GM12891 (cell line): ENCODE data around the gene FAM184A.
"Not testable (repeated sequence)": the region's sequence is repeated elsewhere in the genome, so short reads cannot be mapped to it uniquely, and the experiment has no call there.

ENCODE experiments used
- DNase-seq: peaks from one replicate; pipeline ENCODE4 v3.0.0; 2011; ENCODE audit warnings: low spot score; ENCODE audit not compliant: insufficient read length
- FAIRE-seq: peaks from 2 replicates; lab custom pipeline; 2011; peaks lifted over from hg19 to GRCh38; lab: Jason Lieb, UNC
- PAX5 ChIP-seq: IDR thresholded peaks from 2 replicates; pipeline ENCODE4 v1.6.1; 2011; ENCODE audit warnings: low read length, moderate library complexity, mild to moderate bottlenecking; ENCODE audit not compliant: insufficient read depth, severe bottlenecking
- POLR2A ChIP-seq: IDR thresholded peaks from 2 replicates; pipeline ENCODE4 v1.6.1; 2011; ENCODE audit warnings: low read depth, low read length, control low read depth
- POLR2AphosphoS5 ChIP-seq: IDR thresholded peaks from 2 replicates; pipeline ENCODE4 v1.6.1; 2011; ENCODE audit warnings: low read depth, low read length, control low read depth
- POU2F2 ChIP-seq: IDR thresholded peaks from 2 replicates; pipeline ENCODE4 v1.6.1; 2011; ENCODE audit warnings: low read depth, mild to moderate bottlenecking, control low read depth, low read length, moderate library complexity
- SPI1 ChIP-seq: IDR thresholded peaks from 2 replicates; pipeline ENCODE4 v1.6.1; 2011; ENCODE audit warnings: low read depth, low read length, control low read depth
- TAF1 ChIP-seq: IDR thresholded peaks from 2 replicates; pipeline ENCODE4 v1.6.1; 2011; ENCODE audit warnings: low read depth, low read length, control low read depth

The FAM184A gene

GRCh38 chr6:119022796-119023195 lies 55.7 kb downstream of the FAM184A start:
- no peak for DNase-seq
- no peak for FAIRE-seq
- TF ChIP-seq POU2F2 (no peak), TAF1 (no peak), SPI1 (no peak)

DNA sequence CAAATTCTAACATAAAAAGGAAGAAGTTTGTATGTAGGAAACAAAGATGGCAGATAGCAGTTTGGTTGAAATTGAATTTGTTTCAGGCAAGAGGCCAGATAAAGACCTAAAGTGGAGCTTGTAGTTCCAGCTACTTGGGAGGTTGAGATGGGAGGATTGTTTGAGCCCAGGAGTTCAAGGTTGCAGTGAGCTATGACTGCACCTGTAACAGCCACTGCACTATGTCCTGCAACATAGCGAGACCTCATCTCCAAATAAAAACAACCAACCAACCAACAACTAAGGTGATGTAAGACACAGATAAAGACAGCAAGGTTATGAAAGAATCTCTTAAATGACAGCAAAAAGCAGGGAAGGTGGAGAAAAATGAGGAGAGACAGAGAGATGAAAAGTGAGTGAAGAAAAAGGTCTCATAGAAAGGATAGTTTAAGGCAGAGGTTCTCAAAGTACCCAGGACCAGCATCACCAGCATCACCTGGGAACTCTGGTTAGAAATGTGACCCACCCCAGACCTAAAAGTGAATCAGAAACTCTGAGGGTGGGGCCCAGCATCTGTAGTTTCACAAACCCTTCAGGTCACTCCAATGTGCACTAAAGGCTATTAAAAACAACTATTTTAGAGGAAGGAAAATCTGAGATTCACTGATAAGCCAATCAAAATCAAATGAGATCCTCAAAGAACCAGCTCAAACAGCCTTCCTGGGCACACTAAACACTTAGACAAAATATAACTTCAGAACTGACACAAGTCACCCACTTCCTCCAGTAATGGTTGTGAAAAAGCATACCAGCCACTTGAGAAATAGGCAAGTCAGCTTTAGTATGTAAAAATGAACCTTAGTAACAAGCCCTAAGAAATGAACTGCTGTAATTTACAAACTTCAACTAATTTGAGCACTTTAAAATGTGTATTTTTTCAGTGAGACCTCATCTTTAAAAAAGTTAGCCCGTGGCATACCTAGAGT lies 57.6 kb downstream of the FAM184A start:
- no peak for FAIRE-seq
- no peak for DNase-seq
- TF ChIP-seq POU2F2 = no peak
- TF ChIP-seq TAF1 = no peak
- no peak for TF ChIP-seq PAX5

GRCh38 chr6:119015165-119015564 lies 63.3 kb downstream of the FAM184A start:
- not testable (repeated sequence) for DNase-seq, FAIRE-seq

DNA sequence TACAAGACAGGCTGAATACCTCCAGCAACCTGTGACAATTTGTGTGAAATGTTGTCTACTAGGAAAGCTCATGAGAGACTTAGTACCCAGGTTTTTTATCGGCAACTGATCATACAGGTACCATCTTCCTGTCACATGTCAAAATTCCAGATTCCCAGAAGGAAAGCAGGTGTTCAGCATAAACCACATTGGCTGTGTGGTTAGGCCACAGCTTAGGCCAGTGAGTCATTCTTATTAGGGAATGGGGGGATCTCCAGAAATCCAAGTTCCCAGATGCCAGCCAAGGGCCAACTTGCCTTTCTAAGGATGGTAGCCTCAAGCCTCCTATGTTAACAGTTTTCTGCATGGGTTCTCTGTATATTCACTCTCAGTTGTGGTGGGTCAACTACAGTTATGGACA lies 65.9 kb downstream of the FAM184A start:
- DNase-seq = no peak
- TF ChIP-seq POLR2A (no peak), PAX5 (no peak), TAF1 (no peak), POU2F2 (no peak), POLR2AphosphoS5 (no peak), SPI1 (no peak)
- no peak for FAIRE-seq

- FAIRE-seq, DNase-seq: not testable (repeated sequence)
These were observed 69.2 kb downstream of the FAM184A start for GRCh38 chr6:119009266-119009665.

GRCh38 chr6:119006974-119007373 lies 71.5 kb downstream of the FAM184A start:
- DNase-seq = no peak
- FAIRE-seq = no peak
- no peak for TF ChIP-seq POU2F2

DNA sequence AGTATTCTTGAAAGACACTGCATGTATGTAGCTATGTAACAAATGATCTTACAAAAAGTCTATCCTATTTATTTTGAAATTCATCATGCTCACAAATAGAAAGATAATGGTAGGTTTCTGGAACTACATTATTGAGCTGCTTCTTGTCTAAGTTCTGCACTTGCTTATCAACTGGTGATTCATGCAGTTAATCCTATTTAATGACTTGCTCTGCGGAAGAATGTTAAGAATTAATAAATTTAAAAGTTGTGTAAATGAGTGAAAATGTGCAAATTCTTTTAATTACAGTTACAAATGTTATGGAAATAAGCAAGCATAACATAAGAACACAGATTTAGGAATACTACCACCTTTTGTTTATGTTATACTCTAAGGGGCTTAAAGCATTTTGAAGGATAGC lies 76.4 kb downstream of the FAM184A start:
- TF ChIP-seq TAF1 = no peak
- DNase-seq (no peak), FAIRE-seq (no peak)

- TF ChIP-seq POLR2A (no peak), POU2F2 (no peak), PAX5 (no peak), POLR2AphosphoS5 (no peak), SPI1 (no peak), TAF1 (no peak)
- FAIRE-seq (no peak), DNase-seq (no peak)
These were observed 78.9 kb downstream of the FAM184A start for GRCh38 chr6:118999494-119000040.

GRCh38 chr6:118997426-118997825 lies 81.0 kb downstream of the FAM184A start:
- not testable (repeated sequence) for FAIRE-seq, DNase-seq

GRCh38 chr6:118996289-118996820 lies 82.1 kb downstream of the FAM184A start:
- no peak for DNase-seq
- TF ChIP-seq POLR2AphosphoS5 (no peak), POU2F2 (no peak), POLR2A (no peak), PAX5 (no peak), SPI1 (no peak), TAF1 (no peak)
- FAIRE-seq = no peak

DNA sequence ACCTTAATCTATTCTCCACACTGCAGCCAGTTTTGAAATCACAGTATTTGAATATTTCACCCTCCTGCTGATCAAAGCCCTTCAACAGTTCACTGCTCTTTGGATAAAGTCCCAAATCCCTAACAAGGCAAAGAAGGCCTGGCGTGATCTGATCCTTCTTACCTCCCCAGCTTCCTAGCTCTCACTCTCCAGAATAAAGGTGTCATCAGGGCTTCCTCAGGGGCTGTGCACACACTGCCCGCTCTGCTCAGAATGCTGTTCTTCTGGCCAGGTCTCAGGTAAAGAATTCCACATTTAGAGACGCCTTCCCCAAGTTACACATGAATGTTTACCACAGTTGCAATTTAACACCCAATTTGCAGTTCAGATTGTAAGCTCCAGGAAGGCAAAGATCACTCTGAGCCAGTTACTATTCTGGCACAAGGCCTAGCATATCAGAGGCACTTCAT lies 84.6 kb downstream of the FAM184A start:
- no peak for TF ChIP-seq SPI1
- no peak for TF ChIP-seq TAF1
- no peak for TF ChIP-seq PAX5
- no peak for TF ChIP-seq POLR2A
- no peak for TF ChIP-seq POU2F2
- no peak for TF ChIP-seq POLR2AphosphoS5
- FAIRE-seq (no peak), DNase-seq (no peak)
